Ishikawa (cell line): Measurements from ENCODE around the gene LRCOL1.

Experiments
- CEBPB ChIP-seq: IDR thresholded peaks from 2 replicates; pipeline ENCODE4 v1.6.1; 2012
- CREB1 ChIP-seq: IDR thresholded peaks from 2 replicates; pipeline ENCODE4 v1.6.1; 2012; ENCODE audit warnings: low read depth
- EGR1 ChIP-seq: IDR thresholded peaks from 2 replicates; pipeline ENCODE4 v1.6.1; 2012
- EP300 ChIP-seq: IDR thresholded peaks from 2 replicates; pipeline ENCODE4 v1.6.1; 2012; ENCODE audit warnings: borderline replicate concordance
- FOXM1 ChIP-seq: IDR thresholded peaks from 2 replicates; pipeline ENCODE4 v1.6.1; 2012; ENCODE audit warnings: low read depth, borderline replicate concordance
- MAX ChIP-seq: IDR thresholded peaks from 2 replicates; pipeline ENCODE4 v1.6.1; 2012
- NFIC ChIP-seq: IDR thresholded peaks from 2 replicates; pipeline ENCODE4 v1.6.1; 2012
- RAD21 ChIP-seq: IDR thresholded peaks from 2 replicates; pipeline ENCODE4 v1.6.1; 2012; ENCODE audit warnings: low read depth
- REST ChIP-seq: IDR thresholded peaks from 2 replicates; pipeline ENCODE4 v1.6.1; 2012; ENCODE audit warnings: low read depth, mild to moderate bottlenecking
- TAF1 ChIP-seq: IDR thresholded peaks from 2 replicates; pipeline ENCODE4 v1.6.1; 2012; ENCODE audit warnings: low read depth, mild to moderate bottlenecking
- TCF12 ChIP-seq: IDR thresholded peaks from 2 replicates; pipeline ENCODE4 v1.6.1; 2012; ENCODE audit warnings: low read depth
- TEAD4 ChIP-seq: IDR thresholded peaks from 2 replicates; pipeline ENCODE4 v1.6.1; 2012
- YY1 ChIP-seq: IDR thresholded peaks from 2 replicates; pipeline ENCODE4 v1.6.1; 2012; ENCODE audit warnings: low read depth
- ZBTB7A ChIP-seq: IDR thresholded peaks from 2 replicates; pipeline ENCODE4 v1.6.1; 2012; ENCODE audit warnings: low read depth
- TF ChIP-seq, protein P1 (sequence below): IDR thresholded peaks from 2 replicates; pipeline ENCODE4 v1.6.1; 2012

LRCOL1 gene

DNA sequence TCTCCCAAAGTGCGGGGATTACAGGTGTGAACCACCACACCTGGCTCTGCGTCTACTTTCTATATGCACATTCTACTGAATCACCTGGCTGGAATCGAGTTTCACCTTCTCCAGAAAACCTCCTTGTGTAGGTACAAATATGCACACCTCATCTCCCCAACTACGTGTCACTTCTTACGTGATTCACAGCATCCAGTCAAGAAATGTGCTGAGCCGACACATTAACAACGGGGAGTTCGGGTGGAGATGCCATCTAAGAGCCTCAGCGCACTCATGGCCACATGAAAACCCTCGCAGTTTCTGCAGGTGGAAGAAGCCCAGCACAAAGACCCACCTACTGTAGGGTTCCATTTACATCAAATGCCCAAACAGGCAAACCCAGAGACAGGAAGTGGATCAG, 37.5 kb upstream of the LRCOL1 start:
- TF ChIP-seq TCF12 (no peak), CREB1 (no peak), TEAD4 (no peak), RAD21 (no peak), YY1 (no peak), ZBTB7A (no peak), NFIC (no peak), REST (no peak), TAF1 (no peak), EGR1 (no peak), MAX (no peak), FOXM1 (no peak), CEBPB (no peak), EP300 (no peak)
- TF ChIP-seq, protein P1, sequence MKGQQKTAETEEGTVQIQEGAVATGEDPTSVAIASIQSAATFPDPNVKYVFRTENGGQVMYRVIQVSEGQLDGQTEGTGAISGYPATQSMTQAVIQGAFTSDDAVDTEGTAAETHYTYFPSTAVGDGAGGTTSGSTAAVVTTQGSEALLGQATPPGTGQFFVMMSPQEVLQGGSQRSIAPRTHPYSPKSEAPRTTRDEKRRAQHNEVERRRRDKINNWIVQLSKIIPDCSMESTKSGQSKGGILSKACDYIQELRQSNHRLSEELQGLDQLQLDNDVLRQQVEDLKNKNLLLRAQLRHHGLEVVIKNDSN, result no peak

- TF ChIP-seq YY1, result no peak
These were observed 36.5 kb upstream of the LRCOL1 start for GRCh38 chr12:132646850-132647249.

- TF ChIP-seq REST (no peak), MAX (no peak), NFIC (no peak), CEBPB (no peak), FOXM1 (no peak), RAD21 (no peak), TAF1 (no peak), EGR1 (no peak), CREB1 (no peak), YY1 (no peak), EP300 (no peak), TEAD4 (no peak), ZBTB7A (no peak), TCF12 (no peak)
- TF ChIP-seq, protein P1, result no peak
These were observed 32.8 kb upstream of the LRCOL1 start for GRCh38 chr12:132642846-132643835.

- no peak for TF ChIP-seq ZBTB7A
- TF ChIP-seq RAD21, result no peak
- TF ChIP-seq CREB1, result no peak
- TF ChIP-seq YY1, result no peak
- TF ChIP-seq TAF1, result no peak
- TF ChIP-seq CEBPB, result no peak
- TF ChIP-seq MAX, result no peak
- no peak for TF ChIP-seq TEAD4
- no peak for TF ChIP-seq EP300
- no peak for TF ChIP-seq TCF12
- TF ChIP-seq NFIC, result no peak
- TF ChIP-seq REST, result no peak
- TF ChIP-seq, protein P1, result no peak
- no peak for TF ChIP-seq EGR1
These were observed 31.6 kb upstream of the LRCOL1 start for GRCh38 chr12:132641811-132642650.
